ENCODE results near the gene CCDC27.

Gene CCDC27

DNA sequence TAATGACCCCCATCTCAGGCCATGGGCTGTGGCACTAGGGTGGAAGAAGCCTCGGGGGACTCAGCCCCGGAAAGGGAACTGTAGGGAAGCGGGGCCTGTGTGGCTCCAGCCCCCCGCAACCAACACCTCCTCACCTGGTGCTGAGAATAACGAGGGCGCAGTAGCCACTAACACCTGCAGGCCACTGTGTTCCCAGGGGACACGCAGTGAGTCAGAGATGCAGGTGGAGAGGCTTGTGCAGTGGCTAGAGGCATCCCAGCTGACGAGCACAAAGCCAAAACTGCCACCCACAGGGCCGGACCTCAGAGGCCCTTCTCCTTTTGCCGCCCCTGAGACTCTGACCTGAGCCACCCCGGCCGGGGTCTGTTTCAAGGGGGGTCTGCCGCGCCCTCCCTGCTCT, 33.5 kb upstream of the CCDC27 start:
- no peak for DNase-seq

DNA sequence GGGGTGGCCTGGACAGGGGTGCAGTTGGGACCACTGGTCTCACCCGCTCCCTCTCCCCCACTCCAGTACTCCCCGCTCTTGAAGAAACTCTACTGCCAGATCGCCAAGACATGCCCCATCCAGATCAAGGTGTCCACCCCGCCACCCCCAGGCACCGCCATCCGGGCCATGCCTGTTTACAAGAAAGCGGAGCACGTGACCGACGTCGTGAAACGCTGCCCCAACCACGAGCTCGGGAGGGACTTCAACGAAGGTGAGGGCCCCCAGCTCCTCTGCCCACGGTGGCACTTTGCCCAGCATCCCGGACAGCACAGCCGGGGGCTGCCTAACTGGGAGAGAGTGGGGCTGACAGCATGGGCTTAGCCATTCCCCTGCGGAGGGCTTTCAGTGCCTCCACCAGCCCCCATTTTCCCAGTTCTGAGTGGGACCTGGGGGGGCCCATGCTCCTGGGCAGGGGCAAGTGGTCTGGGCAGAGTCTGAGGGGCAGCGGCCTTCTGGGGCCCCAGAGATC, 30.2 kb upstream of the CCDC27 start:
- DNase-seq, result no peak

- DNase-seq, result no peak
Observed at GRCh38 chr1:3722846-3723245, 29.4 kb upstream of the CCDC27 start.

DNA sequence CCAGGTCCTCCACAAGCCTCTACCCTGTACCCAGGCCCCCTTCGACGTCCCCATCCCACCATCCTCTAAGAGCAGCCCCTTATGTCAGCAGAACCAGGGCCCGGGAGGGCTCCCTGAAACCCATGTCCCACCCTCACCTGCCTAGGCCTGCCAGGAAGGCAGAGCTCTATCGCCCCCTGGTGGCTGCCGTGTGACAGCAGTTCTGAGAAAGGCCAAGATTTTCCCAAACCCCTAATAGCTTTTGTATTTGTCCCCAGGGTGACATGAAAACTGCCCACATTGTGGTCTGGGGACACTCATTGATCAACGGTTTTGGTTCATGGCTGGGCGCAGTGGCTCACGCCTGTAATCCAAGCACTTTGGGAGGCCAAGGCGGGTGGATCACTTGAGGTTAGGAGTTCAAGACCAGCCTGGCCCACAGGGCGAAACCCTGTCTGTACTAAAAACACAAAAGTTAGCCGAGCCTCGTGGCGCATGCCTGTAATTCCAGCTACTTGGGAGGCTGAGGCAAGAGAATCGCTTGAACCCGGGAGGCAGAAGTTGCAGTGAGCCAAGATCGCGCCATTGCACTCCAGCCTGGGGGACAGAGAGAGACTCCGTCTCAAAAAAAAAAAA, 27.7 kb upstream of the CCDC27 start:
- peak; percentile 81 for DNase-seq

DNA sequence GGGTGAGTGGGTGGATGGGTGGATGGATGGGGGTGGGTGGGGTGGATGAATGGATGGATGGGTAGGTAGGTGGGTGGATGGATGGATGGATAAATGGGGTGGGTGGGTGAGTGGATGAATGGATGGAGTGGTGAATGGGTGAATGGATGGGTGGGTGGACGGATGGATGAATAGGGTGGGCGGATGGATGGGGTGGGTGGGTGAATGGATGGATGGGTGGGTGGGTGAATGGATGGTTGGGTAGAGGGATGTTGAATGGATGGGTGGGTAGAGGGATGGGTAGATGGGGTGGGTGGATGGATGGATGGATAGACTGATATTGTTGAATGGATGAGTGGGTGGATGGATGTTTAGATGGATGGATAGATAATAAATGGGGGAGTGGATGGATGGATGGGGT, 26.9 kb upstream of the CCDC27 start:
- no peak for DNase-seq

GRCh38 chr1:3727042-3727824, 25.0 kb upstream of the CCDC27 start:
- DNase-seq, result peak; percentile 22

DNA sequence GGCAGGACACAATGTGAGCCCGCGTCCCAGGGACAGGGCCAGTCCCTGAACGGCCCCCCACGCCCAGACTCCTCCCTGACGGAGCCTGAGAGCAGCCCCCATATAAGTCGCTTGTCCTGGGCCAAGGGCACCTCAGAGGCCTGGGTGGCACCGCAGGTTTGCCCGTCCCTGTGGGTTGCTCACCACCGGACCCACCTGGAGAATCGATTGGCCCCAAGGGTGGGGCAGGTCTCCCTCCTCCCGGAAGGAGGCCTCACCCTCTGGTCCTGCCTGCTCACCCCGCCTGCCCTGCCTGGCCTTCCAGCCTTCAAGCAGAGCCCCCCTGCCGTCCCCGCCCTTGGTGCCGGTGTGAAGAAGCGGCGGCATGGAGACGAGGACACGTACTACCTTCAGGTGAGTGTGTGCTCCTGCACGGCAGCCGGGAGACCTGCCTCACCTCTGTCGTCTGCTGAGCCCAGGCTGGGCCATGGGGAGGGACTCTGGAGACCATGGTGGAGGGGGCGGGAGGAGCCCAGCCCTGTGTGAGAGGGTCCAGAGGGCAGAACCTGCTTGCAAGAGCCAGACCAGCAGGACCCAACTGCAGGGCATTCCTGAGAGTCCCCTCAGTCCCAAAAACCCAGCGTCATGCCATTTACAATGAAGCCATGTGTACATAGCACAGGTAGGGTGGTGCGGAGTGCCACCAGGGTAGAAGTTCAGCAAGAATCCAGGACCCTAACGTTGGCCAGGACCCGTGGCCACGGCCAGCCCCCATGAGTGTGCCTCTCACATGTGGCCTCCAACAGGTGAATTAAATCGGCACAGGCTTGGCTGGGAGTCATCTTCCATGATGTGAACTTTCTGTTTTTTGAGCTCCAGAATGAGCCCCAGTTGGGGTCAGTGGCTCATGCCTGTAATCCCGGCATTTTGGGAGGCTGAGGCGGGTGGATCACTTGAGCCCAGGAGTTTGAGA, 24.1 kb upstream of the CCDC27 start:
- no peak for DNase-seq

- no peak for DNase-seq
Observed at GRCh38 chr1:3729594-3730542, 22.4 kb upstream of the CCDC27 start.

DNA sequence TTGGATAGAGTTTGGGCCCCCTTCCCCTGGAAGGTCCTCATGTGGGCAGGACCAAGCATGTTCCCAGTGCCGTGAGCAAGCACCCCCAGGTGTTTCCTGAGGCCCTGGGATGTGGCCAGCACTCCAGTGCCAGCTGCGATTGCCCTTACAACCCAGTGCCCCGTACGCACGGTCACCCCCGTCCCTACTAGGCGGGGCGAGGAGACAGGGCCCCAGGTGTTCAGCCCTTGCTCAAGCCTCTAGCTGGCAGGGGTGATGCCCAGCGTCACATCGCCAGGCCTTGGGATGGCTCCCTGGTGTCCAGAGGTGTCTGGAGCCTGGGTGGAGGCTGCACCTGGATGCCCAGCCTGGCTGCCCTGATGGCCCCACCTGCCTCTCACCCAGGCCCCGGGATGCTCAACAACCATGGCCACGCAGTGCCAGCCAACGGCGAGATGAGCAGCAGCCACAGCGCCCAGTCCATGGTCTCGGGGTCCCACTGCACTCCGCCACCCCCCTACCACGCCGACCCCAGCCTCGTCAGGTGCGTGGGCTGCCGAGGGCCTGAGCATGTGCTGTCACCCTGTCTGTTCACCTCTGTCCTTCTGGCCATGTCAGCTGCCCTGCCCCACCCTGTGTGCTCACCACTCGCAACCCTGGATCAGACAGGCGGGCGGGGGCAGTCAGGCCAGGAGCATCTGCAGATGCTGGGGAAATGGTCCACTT, 21.6 kb upstream of the CCDC27 start:
- DNase-seq, result no peak

GRCh38 chr1:3731583-3732433, 20.4 kb upstream of the CCDC27 start:
- DNase-seq, result no peak

GRCh38 chr1:3732434-3733093, 19.7 kb upstream of the CCDC27 start:
- DNase-seq, result no peak

DNA sequence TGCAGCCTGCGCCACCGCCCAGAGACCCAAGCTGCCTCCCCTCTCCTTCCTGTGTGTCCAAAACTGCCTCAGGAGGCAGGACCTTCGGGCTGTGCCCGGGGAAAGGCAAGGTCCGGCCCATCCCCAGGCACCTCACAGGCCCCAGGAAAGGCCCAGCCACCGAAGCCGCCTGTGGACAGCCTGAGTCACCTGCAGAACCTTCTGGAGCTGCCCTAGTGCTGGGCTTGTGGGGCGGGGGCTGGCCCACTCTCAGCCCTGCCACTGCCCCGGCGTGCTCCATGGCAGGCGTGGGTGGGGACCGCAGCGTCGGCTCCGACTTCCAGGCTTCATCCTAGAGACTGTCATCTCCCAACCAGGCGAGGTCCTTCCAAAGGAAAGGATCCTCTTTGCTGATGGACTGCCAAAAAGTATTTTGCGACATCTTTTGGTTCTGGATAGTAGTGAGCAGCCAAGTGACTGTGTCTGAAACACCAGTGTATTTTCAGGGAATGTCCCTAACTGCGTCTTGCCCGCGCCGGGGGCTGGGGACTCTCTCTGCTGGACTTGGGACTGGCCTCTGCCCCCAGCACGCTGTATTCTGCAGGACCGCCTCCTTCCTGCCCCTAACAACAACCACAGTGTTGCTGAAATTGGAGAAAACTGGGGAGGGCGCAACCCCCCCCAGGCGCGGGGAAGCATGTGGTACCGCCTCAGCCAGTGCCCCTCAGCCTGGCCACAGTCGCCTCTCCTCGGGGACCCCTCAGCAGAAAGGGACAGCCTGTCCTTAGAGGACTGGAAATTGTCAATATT, 19.0 kb upstream of the CCDC27 start:
- DNase-seq, result no peak

DNA sequence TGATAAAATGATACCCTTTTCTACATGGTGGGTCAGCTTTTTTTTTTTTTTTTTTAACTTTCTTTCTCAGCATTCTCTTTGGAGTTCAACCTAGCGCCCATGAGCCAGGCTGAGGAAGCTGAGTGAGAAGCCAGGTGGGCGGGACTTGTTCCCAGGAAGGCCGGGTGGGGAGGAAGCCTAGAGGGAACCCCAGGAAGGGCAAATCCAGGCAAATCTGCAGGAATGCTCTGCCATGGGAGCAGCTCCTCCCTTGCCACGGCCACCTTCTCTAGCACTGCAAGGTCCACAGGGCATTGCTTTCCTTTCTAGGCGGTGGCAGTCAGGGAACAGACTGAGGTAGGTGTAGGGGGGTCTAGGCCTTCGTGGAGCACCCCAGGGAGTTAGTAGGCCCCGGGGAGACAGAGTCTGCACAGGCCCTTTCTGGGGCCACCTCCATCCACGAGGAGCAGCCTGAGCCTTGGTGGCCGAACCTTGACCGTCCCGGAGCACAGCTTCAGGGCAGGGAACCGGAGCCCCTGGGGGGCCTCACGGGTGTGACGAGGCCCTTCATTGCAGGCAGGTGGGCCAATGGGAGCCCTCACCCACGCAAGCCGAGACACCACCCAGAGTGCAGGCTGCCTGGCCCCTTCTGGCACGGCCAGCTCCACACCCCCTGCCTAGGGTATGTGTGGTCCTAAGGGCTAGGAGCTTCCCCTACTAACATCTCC, 18.2 kb upstream of the CCDC27 start:
- no peak for DNase-seq

DNA sequence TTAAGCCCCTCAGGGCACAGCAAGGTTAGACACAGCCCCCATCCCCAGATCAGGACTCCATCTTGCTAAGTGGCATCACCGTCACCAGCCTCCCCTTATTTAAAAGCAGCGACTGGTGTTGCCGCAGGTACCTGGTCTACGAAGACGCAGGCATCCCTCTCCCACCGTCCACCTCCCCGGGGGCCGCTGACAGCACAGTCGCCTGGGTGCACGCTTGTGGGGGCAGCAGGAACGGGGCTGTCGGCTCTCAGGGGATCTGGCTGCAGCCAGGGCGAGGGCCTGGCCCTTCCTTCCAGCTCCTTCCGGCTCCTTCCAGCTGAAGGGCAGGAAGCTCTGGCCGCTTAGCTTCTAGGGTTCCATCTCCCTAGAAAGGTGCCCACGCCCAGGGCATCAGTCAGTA, 17.6 kb upstream of the CCDC27 start:
- no peak for DNase-seq

- no peak for DNase-seq
Observed at GRCh38 chr1:3735027-3735681, 17.1 kb upstream of the CCDC27 start.

DNA sequence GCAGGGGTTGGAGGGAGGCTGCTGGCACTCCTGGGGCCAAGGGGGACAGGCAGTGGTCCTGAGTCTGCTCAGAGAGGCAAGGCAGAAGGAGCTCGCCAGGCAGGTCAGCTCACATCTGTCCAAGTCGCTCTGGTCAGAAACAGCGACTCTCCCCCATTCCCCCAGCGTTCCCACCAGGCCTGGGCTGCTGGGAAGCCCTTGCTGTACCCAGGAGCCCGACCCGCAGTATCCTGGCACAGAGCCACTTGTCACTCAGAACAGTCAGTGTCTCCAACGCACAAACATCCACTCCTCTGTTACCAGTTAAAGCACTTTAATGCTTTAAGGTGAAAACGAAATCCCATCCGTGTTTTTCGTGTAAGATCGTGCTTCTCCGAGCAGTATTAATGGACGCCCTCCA, 16.6 kb upstream of the CCDC27 start:
- DNase-seq, result no peak

- DNase-seq, result no peak
Observed at GRCh38 chr1:3736131-3736561, 16.1 kb upstream of the CCDC27 start.

- no peak for DNase-seq
Observed at GRCh38 chr1:3736708-3737107, 15.5 kb upstream of the CCDC27 start.

Data from activated CD4-positive, alpha-beta T cell treated with anti-CD3 and anti-CD28 coated beads, Interleukin-2, Interleukin-6, amounts not matched to agents 100 ng/mL and 50 ng/mL, durations not matched to agents 16 hours and 8 hours (primary cell).